Measurements from ENCODE around the gene FMNL2. TPM values are rescaled to one million over a fixed set of nuclear protein-coding genes. Genes with fewer than 3 reads are reported as not detected.

Gene FMNL2
- total RNA-seq, 1 experiment from 2014 or later: 46.5 TPM

- Mint-ChIP-seq H3K27ac (ENCODE audit: unreplicated experiment) (no peak overlapping the region), H3K4me3 (ENCODE audit: low read depth, unreplicated experiment) (no peak overlapping the region)
- BruUV-seq (replicated peaks): no TSS peak
Observed at GRCh38 chr2:152443771-152444170, 108.8 kb downstream of the FMNL2 start.

GRCh38 chr2:152444448-152444847, 109.5 kb downstream of the FMNL2 start:
- H3K4me3 Mint-ChIP-seq (ENCODE audit: low read depth, unreplicated experiment): no peak overlapping the region
- BruUV-seq (replicated peaks): no TSS peak
- no peak for TF ChIP-seq CTCF (IDR thresholded peaks at IDR 0.05; ENCODE audit: unreplicated experiment)
- no peak overlapping the region for H3K27ac Mint-ChIP-seq (ENCODE audit: unreplicated experiment)
- H3K9me3 Mint-ChIP-seq (ENCODE audit: low read depth, unreplicated experiment): peaks cover 2% of the 10 kb centered on the region
- DNase-seq: no peak
- intact Hi-C loops (cut with micrococcal nuclease; ENCODE audit: unreplicated experiment): no loop called here
- no peaks in the 10 kb centered on the region for H3K27me3 Mint-ChIP-seq (ENCODE audit: unreplicated experiment)
- no peaks in the 10 kb centered on the region for H3K36me3 Mint-ChIP-seq (ENCODE audit: insufficient read depth, unreplicated experiment)
- peaks cover 28% of the 10 kb centered on the region for H3K4me1 Mint-ChIP-seq (ENCODE audit: low read depth, unreplicated experiment)
- CTCF ChIA-PET: no interaction called here

More at GRCh38 chr2:152443771-152444170, 108.8 kb downstream of the FMNL2 start:
- no peaks in the 10 kb centered on the region for H3K36me3 Mint-ChIP-seq (ENCODE audit: insufficient read depth, unreplicated experiment)
- no peak for DNase-seq
- H3K27me3 Mint-ChIP-seq (ENCODE audit: unreplicated experiment): no peaks in the 10 kb centered on the region
- CTCF ChIA-PET: interaction anchor here (0.5 to 0.6 kb wide), 2 partner anchors 61 to 841 kb away, joined by 5 to 8 read pairs; no protein-coding TSS in a partner anchor
- intact Hi-C loops (cut with micrococcal nuclease; ENCODE audit: unreplicated experiment): no loop called here
- H3K4me1 Mint-ChIP-seq (ENCODE audit: low read depth, unreplicated experiment): peaks cover 28% of the 10 kb centered on the region
- peaks cover 2% of the 10 kb centered on the region for H3K9me3 Mint-ChIP-seq (ENCODE audit: low read depth, unreplicated experiment)
- no peak for TF ChIP-seq CTCF (IDR thresholded peaks at IDR 0.05; ENCODE audit: unreplicated experiment)

GRCh38 chr2:152445375-152445774, 110.4 kb downstream of the FMNL2 start:
- TF ChIP-seq CTCF (IDR thresholded peaks at IDR 0.05; ENCODE audit: unreplicated experiment): no peak
- no peak overlapping the region for H3K4me3 Mint-ChIP-seq (ENCODE audit: low read depth, unreplicated experiment)
- peaks cover 2% of the 10 kb centered on the region for H3K9me3 Mint-ChIP-seq (ENCODE audit: low read depth, unreplicated experiment)
- no peak overlapping the region for H3K27ac Mint-ChIP-seq (ENCODE audit: unreplicated experiment)
- BruUV-seq (replicated peaks): no TSS peak
- no peaks in the 10 kb centered on the region for H3K36me3 Mint-ChIP-seq (ENCODE audit: insufficient read depth, unreplicated experiment)
- H3K27me3 Mint-ChIP-seq (ENCODE audit: unreplicated experiment): no peaks in the 10 kb centered on the region
- H3K4me1 Mint-ChIP-seq (ENCODE audit: low read depth, unreplicated experiment): peaks cover 28% of the 10 kb centered on the region
- intact Hi-C loops (cut with micrococcal nuclease; ENCODE audit: unreplicated experiment): no loop called here
- CTCF ChIA-PET: interaction anchor here (1.1 to 1.5 kb wide), 3 partner anchors 10 to 39 kb away, joined by 3 to 9 read pairs (median 5); no protein-coding TSS in a partner anchor
- DNase-seq: no peak

- no peak for TF ChIP-seq CTCF (IDR thresholded peaks at IDR 0.05; ENCODE audit: unreplicated experiment)
- Mint-ChIP-seq H3K27me3 (ENCODE audit: unreplicated experiment) (no peaks in the 10 kb centered on the region), H3K4me3 (ENCODE audit: low read depth, unreplicated experiment) (no peak overlapping the region), H3K27ac (ENCODE audit: unreplicated experiment) (no peak overlapping the region), H3K4me1 (ENCODE audit: low read depth, unreplicated experiment) (peaks cover 28% of the 10 kb centered on the region), H3K36me3 (ENCODE audit: insufficient read depth, unreplicated experiment) (no peaks in the 10 kb centered on the region), H3K9me3 (ENCODE audit: low read depth, unreplicated experiment) (peaks cover 2% of the 10 kb centered on the region)
- CTCF ChIA-PET: interaction anchor here (1.1 to 1.5 kb wide), 3 partner anchors 10 to 39 kb away, joined by 3 to 9 read pairs (median 5); no protein-coding TSS in a partner anchor
- intact Hi-C loops (cut with micrococcal nuclease; ENCODE audit: unreplicated experiment): no loop called here
- DNase-seq: no peak
- BruUV-seq (replicated peaks): no TSS peak
Observed at GRCh38 chr2:152445791-152446201, 110.8 kb downstream of the FMNL2 start.

Data from Calu3 (cell line).